ENCODE data around the gene JAZF1.

Gene JAZF1

DNA sequence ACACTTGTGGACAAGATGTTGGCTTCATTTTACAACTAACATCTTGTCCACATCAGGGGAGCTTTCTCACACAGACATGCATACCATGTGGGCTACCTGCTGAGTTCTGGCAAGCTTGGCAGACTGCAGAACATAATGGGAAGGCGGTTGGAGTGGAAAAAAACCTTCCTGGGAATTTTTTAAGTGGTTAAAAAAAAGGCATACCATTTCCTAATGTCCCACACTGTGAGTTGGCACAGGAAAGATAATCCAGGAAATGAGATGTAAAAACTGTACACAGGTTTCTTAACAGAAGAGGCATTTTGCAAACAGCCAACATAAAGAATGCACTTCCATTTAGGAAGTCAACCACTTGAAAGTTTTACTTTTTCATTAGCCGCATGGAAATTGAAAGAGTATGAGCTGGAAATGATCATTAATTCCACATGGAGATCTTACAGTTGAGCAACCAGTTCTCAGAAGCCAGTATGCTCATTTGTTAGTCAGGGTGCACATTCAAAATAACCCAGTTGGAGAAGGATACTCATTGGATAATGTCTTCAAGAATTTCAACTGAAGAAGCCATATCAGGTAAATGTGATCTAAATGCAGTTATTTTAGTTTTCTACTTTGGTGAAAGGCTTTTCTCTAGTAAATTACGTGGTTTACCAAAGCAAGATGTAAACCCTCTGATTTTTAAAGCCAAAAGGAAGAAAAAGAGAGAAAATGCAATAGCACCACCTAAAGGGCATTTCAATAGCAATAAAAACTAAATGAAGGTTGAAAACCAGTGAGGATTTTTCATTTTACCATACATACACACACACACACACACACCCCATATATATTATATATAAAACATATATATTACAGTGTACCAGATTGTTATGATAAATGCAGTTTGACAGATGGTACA lies 246.7 kb downstream of the JAZF1 start:
- H3K4me2 ChIP-seq (ENCODE audit: low read length, poor library complexity, severe bottlenecking): no peak overlapping the region
- H3K4me3 ChIP-seq (ENCODE audit: insufficient read depth in 1 of 2, low read depth in 1 of 2, low read length in 2 of 2): no peak overlapping the region
- no peak overlapping the region for H3K18ac ChIP-seq (ENCODE audit: low read depth in 1 of 2, low read length in 2 of 2)
- H3K79me1 ChIP-seq (replicated peaks; ENCODE audit: low read length, poor library complexity, severe bottlenecking): peaks cover 19% of the 10 kb centered on the region
- H3K4ac ChIP-seq (ENCODE audit: low read depth in 1 of 2, low read length in 2 of 2): no peak overlapping the region
- H3K27ac ChIP-seq (ENCODE audit: low read length, poor library complexity, severe bottlenecking): peak overlapping the region; percentile 91
- H2AK5ac ChIP-seq (ENCODE audit: low read length, severe bottlenecking): no peak overlapping the region
- no peaks in the 10 kb centered on the region for H3K27me3 ChIP-seq (ENCODE audit: control insufficient read depth in 1 of 2, insufficient read depth in 1 of 2, low read length in 2 of 2)
- no peaks in the 10 kb centered on the region for H3K36me3 ChIP-seq (ENCODE audit: control insufficient read depth in 1 of 2, insufficient read depth in 2 of 2, low read depth in 1 of 2, low read length in 2 of 2)
- H4K91ac ChIP-seq (ENCODE audit: low read length): no peak overlapping the region
- DNase-seq: peak; percentile 33
- H2BK120ac ChIP-seq (ENCODE audit: low read depth, low read length): no peak overlapping the region
- H3K23ac ChIP-seq (ENCODE audit: low read length in 2 of 2): no peak overlapping the region
- no peak overlapping the region for H2AFZ ChIP-seq (ENCODE audit: low read depth, low read length)
- H3K4me1 ChIP-seq (ENCODE audit: control insufficient read depth, insufficient read depth, low read depth, low read length): no peaks in the 10 kb centered on the region
- H2BK5ac ChIP-seq (ENCODE audit: low read depth, low read length, poor library complexity, severe bottlenecking): no peak overlapping the region
- WGBS: 78% methylated on average over 2 of the region's 3 CpGs
- no peak overlapping the region for H3K14ac ChIP-seq (ENCODE audit: low read length in 2 of 2)
- no peak overlapping the region for H4K8ac ChIP-seq (ENCODE audit: low read length)
- H2BK15ac ChIP-seq (ENCODE audit: low read depth, poor library complexity, severe bottlenecking): no peak overlapping the region
- H3K9ac ChIP-seq (ENCODE audit: low read length): peak overlapping the region; percentile 62
- no peaks in the 10 kb centered on the region for H3K9me3 ChIP-seq (ENCODE audit: control insufficient read depth, low read length)
- H2BK12ac ChIP-seq (ENCODE audit: low read length in 2 of 2): no peak overlapping the region

DNA sequence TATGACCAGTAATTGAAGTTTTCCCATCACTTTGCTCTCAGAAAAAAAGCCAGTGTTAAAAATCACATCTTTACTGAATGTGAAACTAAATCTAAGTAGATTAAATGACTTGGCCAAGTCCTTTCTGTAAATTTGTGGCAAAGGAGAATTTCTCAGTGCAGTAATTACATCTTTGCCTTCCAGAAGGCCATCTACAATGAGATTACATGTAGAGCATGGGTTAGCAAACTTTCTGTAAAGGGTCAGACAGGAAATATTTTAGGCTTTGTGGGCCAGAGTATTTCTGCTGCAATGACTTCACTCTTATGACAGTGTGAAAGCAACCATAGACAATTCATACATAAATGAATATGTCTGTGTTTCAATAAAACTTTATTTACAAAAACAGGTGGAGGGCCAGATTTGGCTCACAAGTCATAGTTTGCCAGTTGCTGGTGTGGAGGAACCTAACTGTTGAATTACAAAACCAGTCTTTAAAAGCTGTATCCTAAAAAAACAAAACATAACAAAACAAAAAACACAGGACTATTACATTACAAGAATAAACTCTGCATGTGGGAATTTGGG lies 249.6 kb downstream of the JAZF1 start:
- no peak overlapping the region for H4K8ac ChIP-seq (ENCODE audit: low read length)
- H3K9ac ChIP-seq (ENCODE audit: low read length): no peak overlapping the region
- H3K18ac ChIP-seq (ENCODE audit: low read depth in 1 of 2, low read length in 2 of 2): no peak overlapping the region
- H2BK15ac ChIP-seq (ENCODE audit: low read depth, poor library complexity, severe bottlenecking): no peak overlapping the region
- H2AFZ ChIP-seq (ENCODE audit: low read depth, low read length): no peak overlapping the region
- no peaks in the 10 kb centered on the region for H3K36me3 ChIP-seq (ENCODE audit: control insufficient read depth in 1 of 2, insufficient read depth in 2 of 2, low read depth in 1 of 2, low read length in 2 of 2)
- no peak for DNase-seq
- no peaks in the 10 kb centered on the region for H3K4me1 ChIP-seq (ENCODE audit: control insufficient read depth, insufficient read depth, low read depth, low read length)
- H3K4me3 ChIP-seq (ENCODE audit: insufficient read depth in 1 of 2, low read depth in 1 of 2, low read length in 2 of 2): no peak overlapping the region
- no peak overlapping the region for H2AK5ac ChIP-seq (ENCODE audit: low read length, severe bottlenecking)
- H3K9me3 ChIP-seq (ENCODE audit: control insufficient read depth, low read length): no peaks in the 10 kb centered on the region
- no peak overlapping the region for H3K4ac ChIP-seq (ENCODE audit: low read depth in 1 of 2, low read length in 2 of 2)
- no peak overlapping the region for H3K14ac ChIP-seq (ENCODE audit: low read length in 2 of 2)
- H3K27me3 ChIP-seq (ENCODE audit: control insufficient read depth in 1 of 2, insufficient read depth in 1 of 2, low read length in 2 of 2): no peaks in the 10 kb centered on the region
- H2BK120ac ChIP-seq (ENCODE audit: low read depth, low read length): no peak overlapping the region
- H3K4me2 ChIP-seq (ENCODE audit: low read length, poor library complexity, severe bottlenecking): no peak overlapping the region
- H3K23ac ChIP-seq (ENCODE audit: low read length in 2 of 2): no peak overlapping the region
- H4K91ac ChIP-seq (ENCODE audit: low read length): no peak overlapping the region
- H2BK12ac ChIP-seq (ENCODE audit: low read length in 2 of 2): no peak overlapping the region
- peaks cover 23% of the 10 kb centered on the region for H3K79me1 ChIP-seq (replicated peaks; ENCODE audit: low read length, poor library complexity, severe bottlenecking)
- no peak overlapping the region for H3K27ac ChIP-seq (ENCODE audit: low read length, poor library complexity, severe bottlenecking)
- H2BK5ac ChIP-seq (ENCODE audit: low read depth, low read length, poor library complexity, severe bottlenecking): no peak overlapping the region

DNA sequence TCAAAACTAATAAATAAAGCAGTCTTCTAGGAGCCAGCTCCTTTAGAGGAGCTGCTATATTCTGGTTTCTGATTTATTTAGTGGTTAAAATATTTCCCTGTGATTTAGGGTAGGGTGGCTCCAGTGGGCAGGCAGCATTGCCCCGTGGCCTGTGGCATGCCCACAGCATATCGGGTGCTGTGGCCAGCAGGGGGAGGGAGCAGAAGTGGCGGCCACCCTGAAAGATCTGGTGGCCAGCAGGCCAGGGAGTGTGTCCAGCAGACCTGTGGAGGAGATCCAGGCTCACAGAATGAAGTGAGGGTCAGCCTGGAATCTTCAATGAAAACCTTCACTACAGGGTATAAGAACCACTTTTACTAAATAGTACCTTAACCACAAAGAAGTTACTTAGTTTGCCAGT lies 251.5 kb downstream of the JAZF1 start:
- Histone ChIP-seq H2BK5ac (ENCODE audit: low read depth, low read length, poor library complexity, severe bottlenecking) (no peak overlapping the region), H4K8ac (ENCODE audit: low read length) (no peak overlapping the region), H4K91ac (ENCODE audit: low read length) (no peak overlapping the region), H2BK120ac (ENCODE audit: low read depth, low read length) (no peak overlapping the region), H3K4me2 (ENCODE audit: low read length, poor library complexity, severe bottlenecking) (no peak overlapping the region), H3K27ac (ENCODE audit: low read length, poor library complexity, severe bottlenecking) (no peak overlapping the region), H3K36me3 (ENCODE audit: control insufficient read depth in 1 of 2, insufficient read depth in 2 of 2, low read depth in 1 of 2, low read length in 2 of 2) (no peaks in the 10 kb centered on the region), H3K4ac (ENCODE audit: low read depth in 1 of 2, low read length in 2 of 2) (no peak overlapping the region), H2AFZ (ENCODE audit: low read depth, low read length) (no peak overlapping the region), H3K23ac (ENCODE audit: low read length in 2 of 2) (no peak overlapping the region), H2AK5ac (ENCODE audit: low read length, severe bottlenecking) (no peak overlapping the region), H3K27me3 (ENCODE audit: control insufficient read depth in 1 of 2, insufficient read depth in 1 of 2, low read length in 2 of 2) (no peaks in the 10 kb centered on the region), H3K9me3 (ENCODE audit: control insufficient read depth, low read length) (no peaks in the 10 kb centered on the region), H3K4me3 (ENCODE audit: insufficient read depth in 1 of 2, low read depth in 1 of 2, low read length in 2 of 2) (no peak overlapping the region), H2BK12ac (ENCODE audit: low read length in 2 of 2) (no peak overlapping the region), H3K79me1 (replicated peaks; ENCODE audit: low read length, poor library complexity, severe bottlenecking) (peaks cover 20% of the 10 kb centered on the region), H3K18ac (ENCODE audit: low read depth in 1 of 2, low read length in 2 of 2) (no peak overlapping the region), H3K4me1 (ENCODE audit: control insufficient read depth, insufficient read depth, low read depth, low read length) (no peaks in the 10 kb centered on the region), H3K9ac (ENCODE audit: low read length) (no peak overlapping the region), H2BK15ac (ENCODE audit: low read depth, poor library complexity, severe bottlenecking) (no peak overlapping the region), H3K14ac (ENCODE audit: low read length in 2 of 2) (no peak overlapping the region)
- WGBS: 96% methylated on average over 3 of the region's 3 CpGs
- DNase-seq: no peak

DNA sequence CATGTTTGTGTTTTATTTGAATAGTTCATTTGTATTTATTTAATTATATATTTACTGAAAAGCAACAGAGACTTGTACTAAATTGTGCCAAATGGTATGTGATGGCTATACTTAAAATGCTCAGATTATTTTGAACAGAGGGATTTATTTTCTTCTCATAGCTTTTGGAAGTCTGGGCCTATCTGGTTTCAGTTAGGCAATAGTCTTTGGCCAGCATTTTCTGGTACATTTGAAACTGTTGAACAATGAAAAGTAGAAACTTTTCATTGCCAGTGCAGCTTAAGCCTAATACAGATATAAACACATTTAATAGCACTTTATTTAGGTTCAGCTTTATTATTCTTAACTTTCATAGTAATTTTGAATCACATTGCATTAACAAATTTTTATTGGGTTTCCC lies 252.6 kb downstream of the JAZF1 start:
- peaks cover 28% of the 10 kb centered on the region for H3K79me1 ChIP-seq (replicated peaks; ENCODE audit: low read length, poor library complexity, severe bottlenecking)
- DNase-seq: no peak
- no peak overlapping the region for H3K4me3 ChIP-seq (ENCODE audit: insufficient read depth in 1 of 2, low read depth in 1 of 2, low read length in 2 of 2)
- no peak overlapping the region for H3K4me2 ChIP-seq (ENCODE audit: low read length, poor library complexity, severe bottlenecking)
- H3K36me3 ChIP-seq (ENCODE audit: control insufficient read depth in 1 of 2, insufficient read depth in 2 of 2, low read depth in 1 of 2, low read length in 2 of 2): no peaks in the 10 kb centered on the region
- no peak overlapping the region for H2BK12ac ChIP-seq (ENCODE audit: low read length in 2 of 2)
- H2BK120ac ChIP-seq (ENCODE audit: low read depth, low read length): no peak overlapping the region
- H4K8ac ChIP-seq (ENCODE audit: low read length): no peak overlapping the region
- H3K9ac ChIP-seq (ENCODE audit: low read length): no peak overlapping the region
- H2AK5ac ChIP-seq (ENCODE audit: low read length, severe bottlenecking): no peak overlapping the region
- no peak overlapping the region for H3K18ac ChIP-seq (ENCODE audit: low read depth in 1 of 2, low read length in 2 of 2)
- no peaks in the 10 kb centered on the region for H3K9me3 ChIP-seq (ENCODE audit: control insufficient read depth, low read length)
- no peak overlapping the region for H3K14ac ChIP-seq (ENCODE audit: low read length in 2 of 2)
- H3K27me3 ChIP-seq (ENCODE audit: control insufficient read depth in 1 of 2, insufficient read depth in 1 of 2, low read length in 2 of 2): no peaks in the 10 kb centered on the region
- H3K4me1 ChIP-seq (ENCODE audit: control insufficient read depth, insufficient read depth, low read depth, low read length): peaks cover 3% of the 10 kb centered on the region
- no peak overlapping the region for H2AFZ ChIP-seq (ENCODE audit: low read depth, low read length)
- H3K23ac ChIP-seq (ENCODE audit: low read length in 2 of 2): no peak overlapping the region
- no peak overlapping the region for H3K27ac ChIP-seq (ENCODE audit: low read length, poor library complexity, severe bottlenecking)
- no peak overlapping the region for H2BK15ac ChIP-seq (ENCODE audit: low read depth, poor library complexity, severe bottlenecking)
- H3K4ac ChIP-seq (ENCODE audit: low read depth in 1 of 2, low read length in 2 of 2): no peak overlapping the region
- no peak overlapping the region for H2BK5ac ChIP-seq (ENCODE audit: low read depth, low read length, poor library complexity, severe bottlenecking)
- H4K91ac ChIP-seq (ENCODE audit: low read length): no peak overlapping the region
